Activated CD8-positive, alpha-beta memory T cell treated with anti-CD3 and anti-CD28 coated beads for 24 hours (primary cell): ENCODE results near the gene SORCS2.

ENCODE experiments used
- DNase-seq: peaks from one replicate; pipeline ENCODE4 v3.0.0-alpha.2; 2020

Gene SORCS2

DNA sequence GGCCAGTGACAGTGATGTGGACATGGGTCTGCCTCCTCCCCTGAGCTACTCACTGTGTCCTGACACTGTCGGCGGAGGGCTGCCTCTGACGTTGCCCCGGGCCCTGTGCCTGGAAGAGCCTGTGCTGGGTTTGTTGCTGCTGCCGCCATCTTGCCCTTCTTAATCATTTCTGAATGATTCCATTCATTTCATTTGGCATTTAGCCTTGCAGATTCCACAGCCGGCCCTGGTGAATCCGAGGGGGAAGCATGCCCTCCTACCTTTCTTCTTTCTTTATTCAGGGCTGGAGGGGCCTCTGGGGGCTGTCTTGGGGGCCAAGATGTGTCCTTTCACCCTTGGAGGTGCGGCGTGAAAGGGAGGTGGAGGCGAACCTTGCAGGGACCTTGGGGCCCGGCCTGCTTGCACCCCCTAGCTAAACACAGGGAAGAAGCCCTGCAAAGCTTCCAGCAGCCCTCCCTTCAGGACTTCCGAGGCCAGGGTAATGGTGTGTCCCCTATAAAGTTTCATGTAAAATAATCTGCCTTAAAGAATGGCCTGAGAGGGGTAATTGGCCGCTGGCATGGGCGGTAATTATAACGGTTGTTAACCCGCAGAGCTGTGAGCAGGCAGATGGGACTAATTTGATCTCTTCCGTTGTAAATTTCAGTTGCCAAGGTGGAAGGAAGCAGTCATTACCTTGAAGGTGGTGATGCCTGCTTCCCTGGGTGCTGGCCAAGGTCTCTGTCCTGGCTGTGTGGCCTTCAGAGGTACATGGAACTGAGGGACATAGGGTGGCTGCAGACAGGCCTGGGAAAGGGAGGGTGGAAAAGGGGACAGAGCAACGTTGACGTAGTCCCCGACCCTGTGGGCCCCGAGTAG, 150.1 kb downstream of the SORCS2 start:
- no peak for DNase-seq

DNA sequence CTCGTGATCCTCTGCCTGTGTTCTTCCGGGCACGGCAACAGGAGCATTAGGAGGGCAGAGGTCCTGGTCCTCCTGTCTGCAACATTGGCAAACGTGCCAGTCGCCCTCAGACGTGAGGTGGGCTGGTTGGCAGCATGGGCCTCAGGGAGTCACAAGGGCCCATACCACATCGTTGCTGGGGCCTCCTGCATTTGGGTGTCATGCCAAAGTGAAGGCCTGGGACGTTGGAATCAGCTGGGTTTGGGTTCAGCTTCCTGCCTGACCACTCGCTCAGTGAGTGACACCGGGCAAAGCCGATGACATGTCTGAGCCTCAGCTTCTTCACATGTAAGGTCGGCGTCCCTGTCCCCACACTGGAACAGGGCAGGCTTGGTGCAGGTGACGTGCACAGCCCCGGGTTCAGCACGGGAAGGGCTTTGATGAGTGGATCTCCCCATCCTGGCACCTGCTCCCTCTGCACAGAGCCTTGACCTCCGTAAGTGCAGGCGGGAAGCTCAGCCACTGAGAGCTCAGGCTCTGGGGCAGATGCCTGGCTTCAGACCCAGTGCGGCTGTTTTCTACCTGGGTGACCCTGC, 150.8 kb downstream of the SORCS2 start:
- no peak for DNase-seq

DNA sequence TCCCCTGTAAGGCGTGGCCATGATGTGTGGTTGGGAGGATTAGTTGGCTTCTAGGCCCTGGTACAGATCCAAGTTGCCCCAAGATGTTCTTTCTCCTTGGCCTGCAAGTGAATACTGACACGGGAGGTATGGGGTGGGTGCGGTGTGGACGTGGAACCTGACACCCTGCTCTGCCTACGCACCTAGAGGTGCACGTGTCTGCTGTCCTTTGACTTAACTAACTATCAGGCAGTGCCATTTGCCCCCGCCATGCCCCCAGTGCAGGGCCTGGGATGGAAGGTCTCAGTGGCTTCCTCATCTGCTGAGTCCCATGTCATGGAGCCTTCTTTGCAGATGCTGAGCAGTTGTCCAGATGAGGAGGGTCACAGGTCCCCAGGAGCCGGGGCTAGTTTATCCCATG, 151.6 kb downstream of the SORCS2 start:
- DNase-seq = no peak

DNA sequence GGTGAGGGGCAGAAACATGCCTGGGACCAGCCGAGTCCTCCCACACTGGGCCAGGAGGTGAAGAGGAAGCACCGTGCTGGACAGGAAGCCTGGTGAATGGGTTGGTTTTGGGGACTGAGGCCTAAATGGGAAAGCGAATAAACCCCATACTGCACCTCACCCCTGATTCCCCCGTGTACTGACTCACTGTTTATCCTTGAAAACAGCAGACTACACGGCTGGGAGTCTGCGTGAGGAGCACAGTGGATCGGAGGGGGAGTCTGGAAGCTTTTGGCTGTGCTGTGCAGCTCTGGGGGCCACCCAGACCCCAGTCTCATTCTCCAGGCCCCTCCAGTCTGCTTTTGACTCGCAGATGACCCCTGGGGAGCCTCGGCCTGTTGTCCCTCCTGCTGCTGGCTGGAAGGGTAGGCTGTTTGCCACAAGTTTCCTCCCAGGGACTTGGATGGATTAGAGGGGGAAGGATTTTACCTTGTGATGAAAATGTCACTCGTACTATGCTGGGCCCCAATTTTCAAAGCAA, 152.4 kb downstream of the SORCS2 start:
- no peak for DNase-seq

DNA sequence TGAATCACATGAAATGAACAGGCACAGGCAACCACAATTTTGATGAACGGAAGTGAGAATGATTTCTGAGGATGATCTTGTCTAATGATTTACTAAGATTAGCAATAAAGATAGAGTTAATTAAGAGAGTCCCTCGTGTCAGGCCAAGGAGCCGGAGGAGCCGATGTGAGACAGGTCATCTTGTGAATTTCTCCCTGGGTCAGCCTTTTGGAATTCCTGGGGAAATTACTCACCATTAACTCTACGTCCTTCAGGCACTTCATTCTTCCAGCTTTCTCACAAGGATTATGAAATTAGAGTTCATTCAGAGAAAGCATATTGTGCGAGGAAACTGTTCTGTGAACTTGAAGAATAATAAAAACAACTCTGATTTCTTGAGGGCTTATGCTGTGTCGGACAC, 155.6 kb downstream of the SORCS2 start:
- no peak for DNase-seq

DNA sequence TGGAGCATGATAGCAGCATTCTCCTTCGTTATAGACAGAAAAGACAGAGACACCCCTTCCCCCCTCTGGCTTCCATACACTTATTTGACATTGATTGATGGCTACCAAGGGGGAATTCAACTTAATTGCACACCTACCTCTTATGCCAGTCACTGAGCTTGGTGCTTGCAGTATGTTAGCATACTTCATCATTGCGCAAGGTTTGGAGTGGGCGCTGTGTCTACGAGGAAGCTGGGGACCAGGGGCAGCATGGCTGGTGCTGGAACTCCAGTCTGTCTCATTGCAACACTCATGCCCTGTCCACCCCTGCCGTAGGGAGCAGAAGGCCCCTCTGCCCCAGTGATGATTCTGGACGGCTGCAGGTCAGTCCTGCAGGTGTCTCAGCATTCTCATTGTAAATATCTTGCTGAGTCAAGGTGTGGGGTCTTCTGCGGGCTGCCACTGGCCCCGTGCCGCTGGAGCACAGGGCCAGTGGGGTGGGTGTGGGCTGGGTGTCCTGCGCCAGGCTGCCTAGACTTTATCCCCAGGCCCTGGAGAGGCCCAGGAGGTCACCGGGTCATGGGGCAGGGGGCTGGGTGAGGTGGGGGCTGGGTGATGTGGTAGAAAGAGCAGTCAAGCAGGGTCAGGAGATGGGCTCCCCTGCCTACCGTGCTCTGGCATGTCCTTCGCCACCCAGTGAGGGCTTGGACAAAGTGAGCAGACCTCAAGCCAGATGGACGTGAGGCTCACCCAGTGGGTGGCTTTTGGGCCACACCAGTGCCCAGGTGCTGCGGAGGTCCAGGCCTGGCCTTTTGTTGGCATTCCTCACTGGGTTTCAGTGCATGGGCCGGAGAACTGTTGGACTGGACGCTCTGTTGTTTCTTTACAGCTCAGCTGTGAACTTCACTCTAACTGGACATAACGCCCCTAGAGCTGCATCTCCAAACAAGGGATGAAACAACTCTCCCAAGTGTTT, 156.9 kb downstream of the SORCS2 start:
- no peak for DNase-seq

DNA sequence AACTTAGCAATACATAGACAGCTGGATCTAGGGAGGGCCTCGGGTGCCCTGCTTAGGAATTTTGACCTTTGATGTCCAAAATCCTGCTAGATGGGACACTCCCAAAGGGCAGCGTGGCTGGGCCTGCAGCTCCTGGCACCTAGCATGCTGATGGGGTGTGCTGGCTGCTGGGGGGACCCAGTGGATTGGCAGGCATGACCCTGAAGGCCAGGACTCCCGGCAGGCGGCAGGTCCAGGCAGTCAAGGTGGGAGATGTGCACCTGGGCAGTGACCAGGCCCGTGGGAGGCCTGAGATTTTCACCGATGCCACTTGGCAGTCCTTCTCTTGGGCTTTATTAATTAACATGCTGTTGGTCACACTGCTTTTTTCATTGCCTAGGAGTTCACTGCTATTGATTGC, 158.1 kb downstream of the SORCS2 start:
- DNase-seq = no peak

DNA sequence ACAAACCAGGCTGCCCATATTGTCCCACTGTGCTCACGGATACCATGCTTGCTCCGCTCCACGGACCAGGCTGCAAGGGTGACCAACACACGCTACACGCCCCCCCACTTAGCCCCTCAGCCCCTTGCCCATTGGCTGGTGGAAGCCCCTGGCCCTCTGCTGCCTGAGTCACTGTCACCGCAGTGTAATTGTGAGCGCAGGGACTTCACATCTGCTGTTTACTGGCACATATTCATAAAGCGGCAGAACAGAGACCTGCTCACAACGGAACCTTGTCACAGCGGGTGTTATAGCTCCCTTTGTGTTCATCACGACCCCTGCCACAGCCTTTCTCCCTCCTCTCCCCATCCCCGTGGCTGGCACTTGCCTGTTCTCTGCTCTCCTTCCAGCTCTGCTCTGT, 158.7 kb downstream of the SORCS2 start:
- no peak for DNase-seq

DNA sequence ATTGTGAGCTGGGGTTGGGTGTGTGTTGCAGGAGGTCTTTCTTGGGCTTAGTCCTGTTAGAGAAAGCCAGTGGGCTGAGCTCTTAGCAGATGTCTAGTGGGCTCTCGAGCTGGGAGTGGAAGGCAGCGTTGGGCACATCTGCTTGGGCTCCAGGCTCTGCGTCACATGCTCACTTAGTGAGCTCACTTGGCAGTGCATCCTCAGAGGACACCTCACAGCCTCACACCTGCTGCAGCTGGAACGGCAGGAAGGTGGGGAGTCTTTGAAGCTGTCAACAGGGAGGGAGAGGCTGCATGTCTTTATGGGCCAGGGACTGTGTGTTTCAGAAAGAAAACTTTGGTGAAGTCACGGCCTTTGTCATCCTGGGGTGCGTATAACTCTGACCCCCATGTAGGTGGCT, 160.1 kb downstream of the SORCS2 start:
- DNase-seq = no peak

DNA sequence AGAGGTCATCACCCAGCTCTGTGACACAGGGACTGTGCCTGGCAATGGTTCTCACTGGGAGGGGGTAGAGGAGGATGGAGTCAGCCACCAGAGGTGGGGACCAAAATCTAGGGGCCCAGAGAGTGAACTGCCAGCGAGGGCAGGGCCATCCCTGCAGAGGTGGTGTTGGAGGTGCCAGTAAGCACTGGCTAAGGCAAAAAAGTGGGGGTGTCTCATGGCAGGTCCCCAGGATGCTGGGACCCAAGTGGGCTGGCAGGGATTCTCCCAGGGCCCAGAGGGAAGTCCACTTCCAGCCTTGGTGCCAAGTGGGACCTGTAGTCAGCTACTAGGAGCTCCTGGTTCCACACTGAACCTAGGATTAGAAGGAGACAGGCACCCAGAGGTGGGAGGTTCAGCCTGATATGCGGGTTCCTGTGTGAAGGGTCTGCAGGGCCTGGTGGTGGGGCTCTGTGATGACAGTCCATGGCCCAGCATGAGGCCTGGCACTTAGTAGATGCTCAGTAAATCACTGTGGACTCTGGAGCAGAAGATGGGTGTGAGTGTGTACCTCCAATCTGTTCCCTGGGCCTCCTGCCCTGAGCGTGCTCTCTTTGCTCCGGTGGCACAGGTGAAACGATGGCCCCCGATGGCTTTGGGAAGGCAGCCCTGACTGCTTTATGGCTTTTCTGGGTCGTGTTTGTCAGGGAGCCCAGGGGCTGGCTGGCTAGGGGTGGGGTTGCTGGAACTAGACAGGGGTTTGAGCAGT, 160.9 kb downstream of the SORCS2 start:
- DNase-seq = no peak

DNA sequence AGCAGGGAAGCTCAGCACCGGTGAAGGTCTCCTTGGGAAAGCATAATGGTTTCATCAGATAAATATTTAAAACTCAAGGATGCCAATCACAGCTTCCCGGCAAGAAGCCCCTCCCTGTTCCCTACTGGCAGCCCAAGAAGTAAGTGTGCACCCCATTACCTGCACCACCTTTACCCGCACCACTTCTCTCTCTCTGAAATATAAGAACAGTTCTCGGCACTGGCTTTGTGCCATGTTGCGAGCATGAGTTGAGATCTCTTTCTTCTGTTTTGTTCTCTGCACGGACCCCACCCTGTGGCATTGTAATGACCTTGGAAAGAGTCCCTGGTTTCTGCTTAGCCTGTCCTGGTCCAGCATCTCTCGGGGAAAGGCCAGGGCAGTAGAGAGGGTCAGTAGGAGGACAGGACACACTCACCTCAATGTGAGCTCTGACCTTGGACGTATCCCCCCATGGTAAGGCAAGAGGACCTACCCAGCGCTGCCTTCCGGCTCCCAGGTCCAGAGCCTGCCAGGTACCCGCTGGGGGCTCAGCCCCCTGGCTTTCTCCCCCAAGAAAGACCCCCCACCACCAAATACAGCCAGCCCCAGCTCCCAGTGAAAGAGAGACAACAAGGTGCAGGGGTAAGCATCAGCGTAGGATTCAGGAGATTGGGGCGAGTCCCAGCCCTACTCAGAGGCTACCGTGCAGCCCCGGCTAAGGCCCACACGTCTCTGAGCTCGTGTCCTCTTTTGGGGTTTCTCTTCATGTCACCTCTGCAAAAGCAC, 161.7 kb downstream of the SORCS2 start:
- no peak for DNase-seq

DNA sequence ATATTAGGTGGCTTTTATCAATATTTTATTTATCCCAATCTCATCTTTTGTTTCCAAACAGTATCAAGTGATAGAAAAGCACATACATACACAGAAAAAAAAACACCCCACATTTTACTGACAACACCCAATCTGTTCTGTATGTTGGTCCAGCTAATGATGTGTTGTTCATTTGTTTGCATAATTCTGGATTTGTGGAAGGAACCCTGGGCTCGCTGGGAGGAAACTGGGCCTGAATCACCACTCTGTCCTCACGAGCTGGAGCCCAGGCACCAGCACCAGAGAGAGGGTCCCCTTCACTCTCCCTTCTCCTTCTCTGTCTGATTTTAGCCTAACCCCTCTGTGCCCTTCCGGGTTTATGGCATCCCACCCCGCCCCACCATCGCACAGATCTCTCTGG, 162.6 kb downstream of the SORCS2 start:
- no peak for DNase-seq

DNA sequence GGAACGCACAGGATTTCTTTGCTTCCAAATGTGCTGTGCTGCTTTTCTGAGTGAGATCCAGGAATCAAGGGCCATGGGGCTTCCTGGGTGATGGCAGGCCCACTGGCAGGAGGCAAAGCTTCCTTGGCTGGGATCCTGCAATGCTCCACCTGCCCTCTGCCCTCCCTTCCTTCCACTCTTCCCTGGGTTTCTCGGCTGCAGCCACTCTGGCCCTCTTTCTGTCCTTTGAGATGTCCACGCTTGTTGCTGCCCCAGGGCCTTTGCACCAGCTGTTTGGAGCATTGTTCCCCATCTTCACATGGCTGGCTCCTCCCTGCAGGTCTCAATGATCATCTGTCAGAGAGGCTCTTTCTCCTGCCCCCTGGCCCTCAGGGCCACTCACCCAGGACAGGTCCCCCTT, 163.5 kb downstream of the SORCS2 start:
- DNase-seq = no peak

DNA sequence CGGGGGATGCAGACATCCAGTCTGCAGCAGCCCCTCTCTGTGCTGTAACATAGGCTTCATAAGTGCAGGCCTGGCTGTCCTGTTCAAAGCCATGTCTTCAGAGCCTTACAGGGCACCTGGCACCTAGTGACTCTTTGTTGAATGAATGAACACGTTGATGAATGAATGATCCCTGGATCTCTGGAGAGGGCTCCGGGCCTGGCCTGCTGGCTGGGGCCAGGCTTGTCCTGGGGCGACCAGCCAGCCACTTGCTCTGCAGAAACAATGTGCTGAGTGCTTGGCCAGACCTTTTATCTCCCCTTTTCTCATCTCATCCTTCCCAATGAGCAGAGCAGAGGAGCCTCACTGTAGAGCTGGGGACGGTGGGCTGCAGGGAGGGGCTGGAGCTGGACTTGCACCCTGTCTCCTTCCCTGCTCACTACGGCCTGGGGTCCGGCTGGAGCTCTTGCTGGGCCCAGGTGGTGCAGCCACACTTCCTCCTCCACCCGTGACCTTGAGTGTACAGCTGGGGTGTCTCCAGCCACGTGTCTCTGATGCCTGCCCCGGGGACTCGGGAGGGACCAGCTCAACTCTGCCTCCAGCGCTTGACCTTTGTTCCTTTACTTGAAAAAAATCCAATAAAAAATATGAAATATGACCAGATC, 164.5 kb downstream of the SORCS2 start:
- no peak for DNase-seq

DNA sequence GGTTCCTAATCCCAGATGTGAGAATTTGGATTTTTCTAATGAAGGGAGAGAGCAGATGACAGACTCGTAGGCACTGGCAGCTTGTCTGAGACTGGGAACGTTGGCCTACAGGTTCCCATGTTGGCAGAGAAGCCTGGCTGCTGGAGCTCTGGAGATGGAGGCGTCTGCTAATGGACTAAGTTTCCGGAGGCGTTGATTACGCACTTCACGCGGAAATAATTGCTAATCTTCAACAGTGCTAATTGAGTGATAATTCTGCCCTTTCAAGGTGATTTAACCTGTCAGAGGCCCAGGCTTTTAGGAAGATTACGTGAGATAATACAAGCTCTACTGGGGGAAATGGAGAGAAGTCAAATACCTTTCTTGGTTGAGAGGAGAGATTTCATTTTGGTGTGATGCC, 165.0 kb downstream of the SORCS2 start:
- no peak for DNase-seq

DNA sequence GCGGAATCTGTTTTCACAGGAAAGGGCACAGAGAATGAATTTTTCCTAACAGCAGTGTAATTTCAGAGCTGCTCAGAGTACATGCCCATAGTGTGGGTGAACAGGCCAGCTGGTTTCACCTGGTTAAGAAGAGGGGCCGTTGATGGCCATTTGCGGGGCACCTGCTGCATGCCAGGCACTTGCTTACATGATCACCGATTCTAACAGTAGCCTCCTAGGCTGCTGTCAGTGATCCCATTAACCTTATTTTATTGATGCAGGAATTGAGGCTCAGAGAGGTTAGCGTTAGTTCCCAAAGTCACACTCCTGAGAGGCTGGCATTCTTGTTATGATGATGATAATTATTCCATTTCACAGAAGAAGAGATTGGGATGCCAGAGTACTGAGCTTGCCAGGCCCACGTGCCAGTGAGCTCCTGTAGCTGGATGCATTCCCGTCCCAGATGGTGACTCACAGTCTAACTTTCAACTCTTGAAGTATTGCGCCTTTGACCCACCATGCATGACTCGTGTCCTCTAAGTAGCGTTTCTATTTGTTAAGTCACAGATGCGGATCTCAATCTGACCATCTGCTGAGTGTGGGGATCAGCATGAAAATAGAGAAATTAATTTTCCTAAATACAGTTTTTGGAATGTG, 165.9 kb downstream of the SORCS2 start:
- no peak for DNase-seq

DNA sequence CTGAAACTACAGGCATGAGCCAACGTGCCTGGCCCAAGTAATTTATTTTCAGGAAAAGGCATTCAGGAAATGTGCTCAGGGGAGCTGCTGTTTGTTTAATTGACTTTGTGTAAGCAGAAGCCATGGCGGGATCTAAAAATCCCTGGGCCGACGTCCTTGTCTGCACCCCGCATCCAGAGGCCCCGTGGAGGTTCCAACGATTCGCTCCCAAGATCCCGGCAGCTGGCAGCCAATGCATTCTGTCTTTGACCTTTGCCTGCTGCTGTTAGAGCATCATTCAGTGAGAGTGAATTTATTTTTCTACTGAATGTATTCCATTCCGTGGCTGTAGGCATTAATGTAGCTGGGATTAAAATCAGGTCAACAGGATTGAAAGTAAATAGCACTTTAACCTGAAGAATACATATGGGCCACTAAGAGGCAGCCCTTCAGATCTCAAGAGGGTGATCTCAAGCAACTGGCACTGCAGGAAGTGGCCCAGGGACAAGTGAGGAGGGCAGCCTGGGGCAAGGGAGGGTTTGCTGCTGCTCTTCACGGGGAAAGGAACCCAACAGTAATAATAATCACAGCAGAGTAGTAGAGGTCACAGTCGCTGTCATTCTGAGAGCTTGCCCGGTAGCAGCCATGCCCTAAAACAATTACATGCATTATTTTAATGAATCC, 167.2 kb downstream of the SORCS2 start:
- no peak for DNase-seq

DNA sequence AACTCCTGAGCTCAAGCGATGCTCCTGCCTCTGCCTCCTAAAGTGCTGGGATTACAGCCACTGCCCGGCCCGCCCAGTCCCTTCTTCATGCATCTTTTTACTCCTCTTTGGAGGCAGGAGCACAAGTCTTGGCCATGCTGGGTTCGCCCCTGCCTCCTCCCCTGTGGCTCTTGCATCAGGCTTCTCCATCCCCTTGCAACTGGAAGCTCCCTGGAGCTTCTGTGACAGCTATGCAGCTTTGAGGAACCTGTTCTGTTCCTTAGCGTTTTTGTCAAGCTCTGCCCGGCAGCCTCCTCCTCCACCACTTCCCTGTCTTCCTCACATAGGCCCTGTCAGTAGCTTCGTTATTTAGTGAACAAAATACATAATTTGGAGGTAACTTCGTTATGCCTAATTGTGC, 168.5 kb downstream of the SORCS2 start:
- no peak for DNase-seq

DNA sequence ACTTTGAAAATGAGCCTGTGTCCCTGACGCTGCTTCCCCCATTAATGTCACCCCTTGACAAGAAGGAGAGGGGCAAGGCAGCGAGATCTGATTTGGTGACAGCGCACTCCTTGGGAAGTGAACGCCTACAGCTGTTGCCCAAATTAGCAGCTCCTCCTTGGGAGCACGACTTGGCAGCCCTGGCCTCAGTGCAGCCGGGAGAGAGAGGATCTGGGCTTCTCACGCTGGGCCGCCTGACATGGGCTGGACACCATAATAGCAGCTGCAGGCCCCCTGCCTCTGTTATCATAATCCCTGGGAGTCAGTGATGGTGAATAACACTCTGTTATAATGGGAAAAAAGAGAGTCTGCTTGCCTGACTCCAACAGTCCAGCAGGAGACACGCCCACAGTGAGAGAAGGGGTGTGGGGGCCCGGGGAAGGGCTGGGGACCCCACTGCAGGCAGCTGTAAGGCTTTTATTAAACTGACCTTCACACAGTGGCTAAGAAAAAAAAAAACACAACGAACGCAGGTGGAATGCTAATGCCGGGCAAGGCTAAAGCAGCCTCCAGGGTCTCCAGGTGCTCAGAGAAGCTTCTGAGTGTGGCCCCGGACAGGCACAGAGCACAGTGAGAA, 169.1 kb downstream of the SORCS2 start:
- no peak for DNase-seq

DNA sequence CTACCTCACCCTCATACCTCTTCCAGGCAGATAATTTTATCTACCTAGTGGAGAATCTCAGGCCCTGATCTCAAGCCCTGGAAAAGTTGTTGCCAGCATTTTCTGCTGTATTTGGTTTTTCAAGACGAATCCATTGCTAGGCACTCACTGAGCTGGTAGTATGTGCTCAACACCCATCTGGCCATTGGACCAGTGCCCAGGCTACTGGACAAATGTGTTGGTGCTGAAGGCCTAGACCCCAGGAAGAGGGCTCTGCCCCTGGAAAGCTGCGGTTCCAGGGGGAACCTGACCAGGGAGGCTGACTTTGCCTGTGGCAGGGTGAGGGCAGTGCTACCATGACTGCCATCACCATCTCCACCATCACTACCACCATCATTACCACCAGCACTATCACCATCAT, 170.0 kb downstream of the SORCS2 start:
- DNase-seq = no peak
